HL-60/S4 (cell line): ENCODE data around the gene KRT2.
"Not testable (repeated sequence)": the region's sequence is repeated elsewhere in the genome, so short reads cannot be mapped to it uniquely, and the experiment has no call there.

ENCODE experiments used
- in situ Hi-C: fragments of 300-500 bp; cut with MboI; formaldehyde crosslinking; loops from 2 replicates; pipeline ENCODE4 v1.14.3; 2022; ENCODE audit warnings: low sequenced_read_pairs

KRT2 gene

DNA sequence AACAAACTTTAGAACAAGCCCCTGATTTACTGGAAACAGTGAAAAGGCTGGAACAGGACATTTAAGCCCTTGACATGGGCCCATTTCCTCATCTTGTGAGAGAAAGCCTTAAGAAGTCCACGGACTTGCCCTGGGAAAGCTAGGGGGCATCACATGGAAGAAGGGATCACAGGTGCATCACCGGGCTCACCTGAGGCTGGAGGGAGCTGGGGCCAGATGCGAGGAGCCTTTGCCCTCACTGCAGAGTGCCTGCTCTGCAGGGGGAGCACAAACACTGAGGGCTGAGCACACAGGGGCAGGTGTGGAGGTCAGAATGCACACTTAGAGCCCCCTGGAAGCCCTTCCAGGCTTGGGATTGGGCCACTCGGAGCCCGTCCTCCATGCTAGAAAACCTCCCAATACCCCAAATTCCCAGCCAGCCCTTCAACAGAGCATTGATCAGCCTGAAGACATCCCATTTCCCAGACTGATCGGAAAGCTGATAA, 33.4 kb upstream of the KRT2 start:
- in situ Hi-C loops = no loop called here

GRCh38 chr12:52684431-52684830, 32.4 kb upstream of the KRT2 start:
- in situ Hi-C loops = no loop called here

- in situ Hi-C loops = no loop called here
Observed at GRCh38 chr12:52683575-52684300, 31.7 kb upstream of the KRT2 start.

DNA sequence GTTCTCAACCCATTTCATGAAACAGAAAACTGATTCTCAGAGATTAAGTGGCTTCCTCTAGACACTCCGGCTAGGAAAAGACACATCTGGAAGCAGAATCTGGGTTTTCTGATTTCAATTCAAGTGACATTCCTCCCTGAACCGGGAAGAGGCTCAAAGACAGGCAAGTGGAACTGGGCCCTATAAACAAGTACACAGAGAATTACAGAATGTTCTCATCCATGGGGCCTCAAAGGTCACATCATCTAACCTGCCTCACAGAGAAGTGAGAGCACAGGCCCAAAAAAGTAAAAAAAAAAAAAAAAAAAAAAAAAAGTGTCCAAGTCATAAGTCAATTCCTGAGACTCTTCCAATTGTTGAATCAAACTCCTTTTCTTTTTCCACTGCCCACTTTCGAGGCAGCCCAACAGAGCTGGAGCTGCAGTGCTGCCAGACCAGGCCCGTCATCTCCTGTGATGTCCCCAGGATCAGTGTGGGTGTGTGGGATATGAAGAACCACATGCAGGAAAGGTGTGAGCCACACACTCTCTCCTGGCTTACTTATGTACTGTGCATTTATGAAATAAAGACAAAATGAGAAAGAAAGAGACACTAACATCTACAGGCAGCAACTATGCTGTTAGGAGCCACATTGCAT, 31.0 kb upstream of the KRT2 start:
- in situ Hi-C loops = no loop called here

- in situ Hi-C loops = no loop called here
Observed at GRCh38 chr12:52682381-52682660, 30.3 kb upstream of the KRT2 start.

DNA sequence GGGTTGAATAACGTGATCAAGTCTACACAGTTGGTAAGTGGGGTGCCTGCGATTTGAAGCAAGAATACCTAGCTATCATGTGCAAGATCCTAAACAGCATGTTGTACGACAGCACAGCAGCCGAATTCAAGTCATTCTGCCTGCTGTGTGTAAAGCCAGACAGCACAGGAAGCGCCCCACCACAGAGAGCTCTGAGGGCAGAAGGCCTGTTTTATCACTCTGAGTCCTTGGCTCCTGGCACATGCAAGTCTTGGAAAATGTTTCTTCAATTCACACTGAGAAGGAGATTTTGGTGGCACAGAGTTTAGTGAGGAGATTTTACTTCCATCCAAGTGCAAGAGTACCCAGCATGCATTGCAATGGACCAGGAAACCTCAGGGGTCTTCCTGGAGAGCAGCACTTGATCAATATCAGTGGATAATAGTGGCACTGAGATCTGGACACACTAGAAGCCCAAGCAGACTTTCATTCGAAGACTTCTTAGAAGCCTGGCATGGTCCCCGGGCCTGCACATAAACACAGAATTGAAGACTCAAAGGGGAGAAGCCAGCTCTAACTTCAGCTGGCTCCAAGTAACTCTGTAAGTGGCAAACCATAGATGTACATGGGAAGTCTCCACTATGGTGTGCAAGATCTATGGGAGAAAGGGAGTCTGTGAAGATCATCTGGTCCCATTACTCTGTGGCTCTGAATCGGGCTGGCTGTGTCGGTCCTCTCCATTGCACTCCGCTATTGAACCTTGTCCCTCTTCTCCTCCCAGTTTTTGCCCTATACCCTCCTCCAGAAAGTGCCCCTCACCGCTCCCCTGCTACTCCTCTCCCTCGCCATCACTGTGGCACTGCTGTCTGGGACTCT, 29.7 kb upstream of the KRT2 start:
- in situ Hi-C loops = no loop called here

GRCh38 chr12:52680363-52680762, 28.4 kb upstream of the KRT2 start, which contains the start of gene KRT1:
TSS of gene KRT1 (minus strand) at chr12:52680407. CDS start at chr12:52680348, 59 bp downstream.
- in situ Hi-C loops = no loop called here

DNA sequence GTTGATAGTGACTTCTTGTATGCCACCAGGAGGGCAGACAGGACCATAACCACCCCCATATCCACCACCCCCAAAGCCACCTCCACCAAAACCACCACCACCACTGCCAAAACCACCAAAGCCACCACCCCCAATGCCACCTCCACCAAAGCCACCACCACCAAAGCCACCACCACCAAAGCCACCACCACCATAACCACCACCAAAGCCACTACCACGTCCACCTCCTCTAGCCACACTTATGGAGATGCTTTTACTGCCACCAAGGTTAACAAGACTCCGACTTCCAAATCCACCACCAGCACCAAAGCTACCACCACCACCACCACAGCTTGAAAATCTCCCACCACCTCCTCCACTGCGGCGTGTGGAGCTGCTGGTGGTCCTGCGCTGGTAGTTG, 27.9 kb upstream of the KRT2 start:
- in situ Hi-C loops = no loop called here

DNA sequence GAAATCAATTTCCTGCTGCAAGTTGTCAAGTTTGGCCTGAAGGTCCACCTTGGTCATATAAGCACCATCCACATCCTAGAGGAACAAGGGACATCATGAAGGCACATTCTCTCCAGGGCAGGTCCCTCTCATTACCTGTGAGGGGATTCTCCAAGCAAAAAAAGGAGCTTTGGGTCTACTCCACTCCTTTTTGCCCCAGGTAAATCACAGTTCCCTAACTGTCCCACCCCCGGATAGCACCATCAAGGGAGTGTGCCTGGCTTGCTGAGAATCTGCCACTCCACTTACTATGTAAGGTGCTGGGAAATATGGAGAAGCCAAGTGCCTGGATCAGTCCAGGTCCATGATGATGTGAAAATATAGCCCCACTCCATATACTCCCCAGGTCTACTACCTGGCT, 25.7 kb upstream of the KRT2 start:
- in situ Hi-C loops = no loop called here

- in situ Hi-C loops = no loop called here
Observed at GRCh38 chr12:52677126-52677525, 25.1 kb upstream of the KRT2 start.

DNA sequence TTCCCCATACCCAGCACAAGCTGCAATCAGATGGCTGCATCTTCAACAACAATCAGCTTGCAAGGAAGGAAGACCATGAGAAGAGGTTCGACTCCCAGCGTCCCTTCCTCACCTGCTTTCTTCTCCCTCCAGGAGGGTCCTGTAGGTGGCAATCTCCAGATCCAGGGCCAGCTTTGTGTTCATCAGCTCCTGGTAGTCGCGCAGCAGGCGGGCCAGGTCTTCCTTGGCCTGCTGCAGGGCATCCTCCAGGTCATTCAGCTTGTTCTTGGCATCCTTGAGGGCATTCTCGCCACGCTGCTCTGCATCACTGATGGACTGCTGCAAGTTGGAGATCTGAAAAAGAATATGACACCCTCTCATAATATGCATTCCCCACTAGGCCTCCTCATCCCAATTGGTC, 24.2 kb upstream of the KRT2 start:
- in situ Hi-C loops = no loop called here

DNA sequence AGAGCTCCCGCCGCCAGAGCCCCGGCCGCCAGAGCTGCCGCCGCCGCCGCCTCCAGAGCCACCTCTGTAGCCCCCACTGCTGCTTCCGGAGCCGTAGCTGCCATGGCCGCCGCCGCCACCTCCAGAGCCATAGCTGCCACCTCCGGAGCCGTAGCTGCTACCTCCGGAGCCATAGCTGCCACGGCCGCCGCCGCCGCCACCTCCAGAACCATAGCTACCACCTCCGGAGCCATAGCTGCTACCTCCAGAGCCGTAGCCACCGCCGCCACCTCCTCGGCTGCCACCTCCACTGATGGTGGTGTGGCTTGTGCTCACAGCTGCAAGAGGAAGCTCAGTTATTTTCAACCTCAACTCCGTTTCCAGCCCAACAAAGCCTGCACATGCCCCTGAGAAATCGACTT, 23.3 kb upstream of the KRT2 start:
- in situ Hi-C loops = no loop called here

- in situ Hi-C loops = no loop called here
Observed at GRCh38 chr12:52674433-52674775, 22.4 kb upstream of the KRT2 start.

DNA sequence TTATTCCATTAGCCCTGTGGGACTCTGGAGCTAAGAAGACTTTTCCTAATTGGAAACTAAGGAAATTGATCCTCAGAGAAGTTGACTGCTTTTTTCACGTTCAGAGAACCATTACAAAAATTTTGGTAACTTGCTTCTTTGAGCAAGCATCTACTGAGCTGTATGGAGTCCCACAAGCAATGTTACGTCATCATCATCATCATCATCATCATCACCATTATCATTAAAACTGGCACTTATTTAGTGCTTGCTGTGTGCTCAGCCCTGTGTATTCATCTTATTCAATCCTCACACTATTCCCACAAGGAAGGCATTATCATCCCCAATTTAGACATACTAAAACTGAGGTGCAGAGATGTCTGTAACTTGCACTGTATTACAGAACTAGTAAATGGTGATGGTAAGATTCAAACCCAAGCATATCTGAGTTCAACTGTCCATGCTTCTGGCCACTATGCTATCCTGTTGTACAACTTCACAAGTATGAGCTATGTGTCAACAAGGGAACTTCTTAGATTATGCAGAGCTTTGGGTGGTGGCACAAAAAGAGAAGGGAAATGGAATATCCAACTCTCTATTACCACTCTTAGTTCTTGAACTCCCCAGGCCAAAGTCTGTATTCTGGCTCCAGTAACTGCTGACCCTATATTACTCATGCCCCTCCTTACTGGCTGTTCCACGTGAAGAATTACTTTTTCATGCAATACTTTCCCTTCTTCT, 21.9 kb upstream of the KRT2 start:
- in situ Hi-C loops = no loop called here

DNA sequence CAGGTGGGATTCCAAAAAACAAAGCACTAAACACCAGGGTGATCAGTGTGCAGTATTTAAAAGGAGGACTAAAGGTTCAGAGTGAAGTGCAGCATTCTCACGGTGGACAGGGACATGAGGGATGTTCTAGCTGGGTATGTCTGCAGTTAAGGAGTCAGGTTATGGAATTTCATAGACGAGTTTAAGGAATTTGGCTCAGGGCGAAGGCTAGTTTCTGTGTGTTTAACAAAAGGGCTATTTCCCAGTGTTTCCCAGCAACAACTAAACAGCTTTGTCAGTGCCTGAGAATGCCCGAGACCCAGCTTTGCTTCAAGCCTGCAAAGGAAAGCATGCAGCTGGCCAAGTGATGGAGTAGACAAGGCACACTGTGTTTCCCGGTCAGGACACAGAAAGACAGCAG, 21.2 kb upstream of the KRT2 start:
- in situ Hi-C loops = no loop called here

- in situ Hi-C loops = no loop called here
Observed at GRCh38 chr12:52672321-52672933, 20.4 kb upstream of the KRT2 start.

GRCh38 chr12:52670961-52671360, 18.9 kb upstream of the KRT2 start:
- in situ Hi-C loops = no loop called here

DNA sequence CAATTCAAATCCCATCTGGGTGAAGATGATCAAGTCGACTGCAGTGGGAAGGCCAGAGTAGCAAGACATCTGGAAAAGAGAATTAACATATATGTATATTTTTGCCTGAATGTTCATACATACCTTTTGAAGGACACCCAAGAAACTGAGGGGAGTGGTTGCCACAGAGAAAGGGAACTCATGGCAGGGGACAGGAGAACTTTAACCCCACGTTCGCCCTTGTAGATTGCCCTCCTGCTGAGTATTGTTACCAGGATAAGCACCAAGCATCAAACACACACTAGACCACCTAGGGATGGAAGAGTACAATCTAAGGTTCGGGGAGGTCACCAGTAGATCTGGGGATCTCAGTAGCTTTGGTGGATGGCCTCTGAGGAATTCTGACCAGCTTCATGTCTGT, 18.5 kb upstream of the KRT2 start:
- in situ Hi-C loops = no loop called here

DNA sequence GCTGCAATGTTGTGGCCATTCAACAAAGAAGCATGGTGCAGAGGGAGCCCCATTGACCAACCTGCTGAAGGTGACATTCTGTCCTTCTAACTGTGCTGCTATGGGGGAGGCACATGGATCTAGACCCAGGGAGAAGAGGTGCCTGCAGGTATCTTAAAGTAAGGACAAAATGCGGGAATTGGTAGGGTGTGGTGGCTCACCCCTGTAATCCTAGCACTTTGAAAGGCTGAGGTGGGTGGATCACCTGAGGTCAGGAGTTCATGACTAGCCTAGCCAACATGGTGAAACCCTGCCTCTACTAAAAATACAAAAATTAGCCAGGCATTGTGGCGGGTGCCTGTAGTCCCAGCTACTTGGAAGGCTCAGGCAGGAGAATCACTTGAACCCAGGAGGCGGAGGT, 17.9 kb upstream of the KRT2 start:
- in situ Hi-C loops = not testable (repeated sequence)

- in situ Hi-C loops = no loop called here
Observed at GRCh38 chr12:52669426-52669825, 17.4 kb upstream of the KRT2 start.

DNA sequence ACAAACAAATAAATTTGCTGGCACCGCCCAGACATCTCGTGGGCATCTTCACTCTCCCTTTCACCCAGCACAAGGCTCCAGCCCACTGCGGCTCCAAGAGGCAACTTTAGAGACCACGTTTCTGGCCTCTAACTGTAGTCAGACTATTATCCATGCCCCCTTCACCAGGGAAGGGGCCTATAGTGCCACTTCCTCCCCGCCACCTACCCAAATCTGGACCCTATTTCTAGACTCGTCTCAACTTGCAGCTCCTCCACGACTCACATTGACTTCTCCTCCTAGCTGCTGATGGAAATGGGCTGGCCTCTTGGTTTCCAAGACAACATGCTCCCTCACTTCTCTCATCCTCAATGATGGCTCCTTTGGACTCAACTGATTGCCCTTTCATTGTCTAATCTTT, 15.9 kb upstream of the KRT2 start:
- in situ Hi-C loops = no loop called here
